C4-2B (cell line): ENCODE measurements around the gene ASB15.

ENCODE experiments used
- H3K27ac ChIP-seq: fragments of 450-650 bp; 2 replicates; pipeline ENCODE4 v1.5.1; 2017
- CTCF ChIP-seq: fragments of 450-650 bp; conservative IDR thresholded peaks from 2 replicates; pipeline ENCODE4 v1.5.1; 2017; ENCODE audit warnings: mild to moderate bottlenecking
- ZFX ChIP-seq: fragments of 450-650 bp; IDR thresholded peaks from 2 replicates; pipeline ENCODE4 v1.6.1; 2017

Gene ASB15

GRCh38 chr7:123598657-123599056 lies 3.0 kb upstream of the ASB15 start:
- TF ChIP-seq ZFX (no peak), CTCF (no peak)

GRCh38 chr7:123599766-123600165 lies 1.9 kb upstream of the ASB15 start:
- no peak overlapping the region for H3K27ac ChIP-seq
- TF ChIP-seq CTCF (no peak), ZFX (no peak)

More at GRCh38 chr7:123598657-123599056, 3.0 kb upstream of the ASB15 start:
- no peak overlapping the region for H3K27ac ChIP-seq

- H3K27ac ChIP-seq, result no peak overlapping the region
- TF ChIP-seq CTCF, result no peak
- TF ChIP-seq ZFX, result no peak
These were observed 745 bp upstream of the ASB15 start for GRCh38 chr7:123600876-123601275.

GRCh38 chr7:123602648-123603047 lies 1.0 kb downstream of the ASB15 start:
- H3K27ac ChIP-seq, result no peak overlapping the region
- TF ChIP-seq CTCF (no peak), ZFX (no peak)

- H3K27ac ChIP-seq, result no peak overlapping the region
- TF ChIP-seq CTCF, result no peak
- TF ChIP-seq ZFX, result no peak
These were observed 3.1 kb downstream of the ASB15 start for GRCh38 chr7:123604739-123605138.

GRCh38 chr7:123607423-123607975 lies 5.9 kb downstream of the ASB15 start:
- TF ChIP-seq ZFX (no peak), CTCF (no peak)
- H3K27ac ChIP-seq, result no peak overlapping the region

GRCh38 chr7:123608991-123609882 lies 7.6 kb downstream of the ASB15 start:
- TF ChIP-seq ZFX (no peak), CTCF (no peak)
- no peak overlapping the region for H3K27ac ChIP-seq
